ENCODE results near the gene CAPN14. TPM values are rescaled to one million over a fixed set of nuclear protein-coding genes. Genes with fewer than 3 reads are reported as not detected.

The CAPN14 gene
- total and polyA plus RNA-seq, 4 donors: 0.05 to 0.08 TPM; not detected in 2

DNA sequence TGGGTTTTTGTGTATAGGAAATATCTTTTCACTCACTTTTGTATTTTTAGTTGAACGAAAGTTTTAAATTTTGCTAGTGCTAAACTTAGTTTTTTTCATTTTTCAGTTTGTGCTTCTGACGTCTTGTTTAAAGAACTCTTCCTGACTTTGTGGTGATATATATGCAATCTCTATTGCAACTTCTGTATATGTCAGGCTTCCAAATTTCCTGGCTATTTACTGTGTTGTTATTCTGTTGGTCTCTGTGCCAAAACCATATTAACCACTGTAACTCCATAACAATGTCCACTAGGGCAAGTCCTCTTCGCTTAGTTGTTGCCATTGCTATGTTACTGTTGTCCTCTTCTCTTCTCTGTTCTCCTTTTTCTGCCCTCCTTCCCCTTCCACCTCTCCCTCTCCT lies 13.4 kb upstream of the CAPN14 start:
- no peak overlapping the region for H3K4me3 ChIP-seq (ENCODE audit: low read depth in 1 of 3, low read length in 3 of 3)

More for the DNA sequence above, 13.4 kb upstream of the CAPN14 start:
- H3K27me3 ChIP-seq (ENCODE audit: control insufficient read depth in 4 of 4, insufficient read depth in 4 of 4, low read length in 3 of 4): peaks cover 0 to 13% (median 2%) of the 10 kb centered on the region in 4 donors
- no peaks in the 10 kb centered on the region for H3K9me3 ChIP-seq (ENCODE audit: control insufficient read depth in 4 of 4, low read length in 3 of 4)
- H3K9ac ChIP-seq (ENCODE audit: low read depth in 1 of 2, low read length in 2 of 2): no peak overlapping the region
- TF ChIP-seq, protein P1, sequence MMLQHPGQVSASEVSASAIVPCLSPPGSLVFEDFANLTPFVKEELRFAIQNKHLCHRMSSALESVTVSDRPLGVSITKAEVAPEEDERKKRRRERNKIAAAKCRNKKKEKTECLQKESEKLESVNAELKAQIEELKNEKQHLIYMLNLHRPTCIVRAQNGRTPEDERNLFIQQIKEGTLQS (IDR thresholded peaks at IDR 0.05): no peak
- TF ChIP-seq FOXA1 (IDR thresholded peaks at IDR 0.05) (no peak), SP1 (IDR thresholded peaks at IDR 0.05) (no peak), NR2F2 (IDR thresholded peaks at IDR 0.05) (no peak), RAD21 (IDR thresholded peaks at IDR 0.05) (no peak), FOXA2 (IDR thresholded peaks at IDR 0.05) (no peak), TAF1 (conservative IDR thresholded peaks at IDR 0.05) (no peak), RXRA (IDR thresholded peaks at IDR 0.05) (no peak), EGR1 (IDR thresholded peaks at IDR 0.05; ENCODE audit: low read depth in 2 of 2) (no peak), HNF4A (conservative IDR thresholded peaks at IDR 0.05) (no peak), YY1 (IDR thresholded peaks at IDR 0.05) (no peak), HNF4G (IDR thresholded peaks at IDR 0.05) (no peak), JUND (IDR thresholded peaks at IDR 0.05) (no peak), GABPA (IDR thresholded peaks at IDR 0.05 in 1 of 2, conservative IDR thresholded peaks at IDR 0.05 in 1 of 2) (no peak)
- TF ChIP-seq, protein P2, sequence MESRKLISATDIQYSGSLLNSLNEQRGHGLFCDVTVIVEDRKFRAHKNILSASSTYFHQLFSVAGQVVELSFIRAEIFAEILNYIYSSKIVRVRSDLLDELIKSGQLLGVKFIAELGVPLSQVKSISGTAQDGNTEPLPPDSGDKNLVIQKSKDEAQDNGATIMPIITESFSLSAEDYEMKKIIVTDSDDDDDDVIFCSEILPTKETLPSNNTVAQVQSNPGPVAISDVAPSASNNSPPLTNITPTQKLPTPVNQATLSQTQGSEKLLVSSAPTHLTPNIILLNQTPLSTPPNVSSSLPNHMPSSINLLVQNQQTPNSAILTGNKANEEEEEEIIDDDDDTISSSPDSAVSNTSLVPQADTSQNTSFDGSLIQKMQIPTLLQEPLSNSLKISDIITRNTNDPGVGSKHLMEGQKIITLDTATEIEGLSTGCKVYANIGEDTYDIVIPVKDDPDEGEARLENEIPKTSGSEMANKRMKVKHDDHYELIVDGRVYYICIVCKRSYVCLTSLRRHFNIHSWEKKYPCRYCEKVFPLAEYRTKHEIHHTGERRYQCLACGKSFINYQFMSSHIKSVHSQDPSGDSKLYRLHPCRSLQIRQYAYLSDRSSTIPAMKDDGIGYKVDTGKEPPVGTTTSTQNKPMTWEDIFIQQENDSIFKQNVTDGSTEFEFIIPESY (IDR thresholded peaks at IDR 0.05): no peak
- TF ChIP-seq, protein P3, sequence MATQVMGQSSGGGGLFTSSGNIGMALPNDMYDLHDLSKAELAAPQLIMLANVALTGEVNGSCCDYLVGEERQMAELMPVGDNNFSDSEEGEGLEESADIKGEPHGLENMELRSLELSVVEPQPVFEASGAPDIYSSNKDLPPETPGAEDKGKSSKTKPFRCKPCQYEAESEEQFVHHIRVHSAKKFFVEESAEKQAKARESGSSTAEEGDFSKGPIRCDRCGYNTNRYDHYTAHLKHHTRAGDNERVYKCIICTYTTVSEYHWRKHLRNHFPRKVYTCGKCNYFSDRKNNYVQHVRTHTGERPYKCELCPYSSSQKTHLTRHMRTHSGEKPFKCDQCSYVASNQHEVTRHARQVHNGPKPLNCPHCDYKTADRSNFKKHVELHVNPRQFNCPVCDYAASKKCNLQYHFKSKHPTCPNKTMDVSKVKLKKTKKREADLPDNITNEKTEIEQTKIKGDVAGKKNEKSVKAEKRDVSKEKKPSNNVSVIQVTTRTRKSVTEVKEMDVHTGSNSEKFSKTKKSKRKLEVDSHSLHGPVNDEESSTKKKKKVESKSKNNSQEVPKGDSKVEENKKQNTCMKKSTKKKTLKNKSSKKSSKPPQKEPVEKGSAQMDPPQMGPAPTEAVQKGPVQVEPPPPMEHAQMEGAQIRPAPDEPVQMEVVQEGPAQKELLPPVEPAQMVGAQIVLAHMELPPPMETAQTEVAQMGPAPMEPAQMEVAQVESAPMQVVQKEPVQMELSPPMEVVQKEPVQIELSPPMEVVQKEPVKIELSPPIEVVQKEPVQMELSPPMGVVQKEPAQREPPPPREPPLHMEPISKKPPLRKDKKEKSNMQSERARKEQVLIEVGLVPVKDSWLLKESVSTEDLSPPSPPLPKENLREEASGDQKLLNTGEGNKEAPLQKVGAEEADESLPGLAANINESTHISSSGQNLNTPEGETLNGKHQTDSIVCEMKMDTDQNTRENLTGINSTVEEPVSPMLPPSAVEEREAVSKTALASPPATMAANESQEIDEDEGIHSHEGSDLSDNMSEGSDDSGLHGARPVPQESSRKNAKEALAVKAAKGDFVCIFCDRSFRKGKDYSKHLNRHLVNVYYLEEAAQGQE (IDR thresholded peaks at IDR 0.05): no peak
- TF ChIP-seq, protein P4, sequence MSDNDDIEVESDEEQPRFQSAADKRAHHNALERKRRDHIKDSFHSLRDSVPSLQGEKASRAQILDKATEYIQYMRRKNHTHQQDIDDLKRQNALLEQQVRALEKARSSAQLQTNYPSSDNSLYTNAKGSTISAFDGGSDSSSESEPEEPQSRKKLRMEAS (IDR thresholded peaks at IDR 0.05): no peak
- TF ChIP-seq, protein P5, sequence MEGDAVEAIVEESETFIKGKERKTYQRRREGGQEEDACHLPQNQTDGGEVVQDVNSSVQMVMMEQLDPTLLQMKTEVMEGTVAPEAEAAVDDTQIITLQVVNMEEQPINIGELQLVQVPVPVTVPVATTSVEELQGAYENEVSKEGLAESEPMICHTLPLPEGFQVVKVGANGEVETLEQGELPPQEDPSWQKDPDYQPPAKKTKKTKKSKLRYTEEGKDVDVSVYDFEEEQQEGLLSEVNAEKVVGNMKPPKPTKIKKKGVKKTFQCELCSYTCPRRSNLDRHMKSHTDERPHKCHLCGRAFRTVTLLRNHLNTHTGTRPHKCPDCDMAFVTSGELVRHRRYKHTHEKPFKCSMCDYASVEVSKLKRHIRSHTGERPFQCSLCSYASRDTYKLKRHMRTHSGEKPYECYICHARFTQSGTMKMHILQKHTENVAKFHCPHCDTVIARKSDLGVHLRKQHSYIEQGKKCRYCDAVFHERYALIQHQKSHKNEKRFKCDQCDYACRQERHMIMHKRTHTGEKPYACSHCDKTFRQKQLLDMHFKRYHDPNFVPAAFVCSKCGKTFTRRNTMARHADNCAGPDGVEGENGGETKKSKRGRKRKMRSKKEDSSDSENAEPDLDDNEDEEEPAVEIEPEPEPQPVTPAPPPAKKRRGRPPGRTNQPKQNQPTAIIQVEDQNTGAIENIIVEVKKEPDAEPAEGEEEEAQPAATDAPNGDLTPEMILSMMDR (IDR thresholded peaks at IDR 0.05; ENCODE audit: low read depth, low read length, missing input control): no peak
- 72% methylated on average over 3 of the region's 3 CpGs for WGBS
- H3K4me1 ChIP-seq (ENCODE audit: control insufficient read depth in 4 of 4, insufficient read depth in 4 of 4, low read length in 3 of 4): peaks cover 0 to 7% (median 4%) of the 10 kb centered on the region in 4 donors
- no peak overlapping the region for H3K27ac ChIP-seq (ENCODE audit: low read depth in 1 of 2, low read length in 2 of 2)
- no peak for DNase-seq (ENCODE audit: low spot score)
- no peaks in the 10 kb centered on the region for H3K36me3 ChIP-seq (ENCODE audit: control insufficient read depth in 4 of 4, insufficient read depth in 3 of 4, low read depth in 1 of 4, low read length in 3 of 4)

Measured in liver (tissue), 9 donors.